HG03571 (cell line): ENCODE measurements around the gene ADIPOR2.
"Not testable (repeated sequence)": the region's sequence is repeated elsewhere in the genome, so short reads cannot be mapped to it uniquely, and the experiment has no call there.

Source experiments
- ATAC-seq: cut with Tn5 transposase; IDR thresholded peaks from one replicate; pipeline ENCODE4 v1.9.1; 2021; ENCODE audit not compliant: unreplicated experiment

ADIPOR2 gene

GRCh38 chr12:1810201-1810930, 119.5 kb downstream of the ADIPOR2 start:
- ATAC-seq = no peak

- no peak for ATAC-seq
These were observed 120.0 kb downstream of the ADIPOR2 start for GRCh38 chr12:1810931-1811280.

GRCh38 chr12:1811281-1811947, 120.5 kb downstream of the ADIPOR2 start:
- ATAC-seq = no peak

GRCh38 chr12:1811948-1812291, 121.0 kb downstream of the ADIPOR2 start:
- no peak for ATAC-seq

- ATAC-seq = no peak
These were observed 121.9 kb downstream of the ADIPOR2 start for GRCh38 chr12:1812650-1813302.

GRCh38 chr12:1814266-1814665, 123.4 kb downstream of the ADIPOR2 start:
- no peak for ATAC-seq

GRCh38 chr12:1815108-1815507, 124.2 kb downstream of the ADIPOR2 start:
- ATAC-seq = no peak

- ATAC-seq = no peak
These were observed 125.2 kb downstream of the ADIPOR2 start for GRCh38 chr12:1815814-1816729.

- no peak for ATAC-seq
These were observed 126.0 kb downstream of the ADIPOR2 start for GRCh38 chr12:1816730-1817348.

GRCh38 chr12:1817928-1818327, 127.1 kb downstream of the ADIPOR2 start:
- ATAC-seq = not testable (repeated sequence)

- no peak for ATAC-seq
These were observed 128.2 kb downstream of the ADIPOR2 start for GRCh38 chr12:1819050-1819449.

GRCh38 chr12:1819571-1819970, 128.7 kb downstream of the ADIPOR2 start:
- ATAC-seq = no peak

GRCh38 chr12:1820191-1820895, 129.5 kb downstream of the ADIPOR2 start, which contains the start of gene LRTM2:
TSS of gene LRTM2 (plus strand) at chr12:1820565. CDS start at chr12:1828149, 7,584 bp downstream.
- ATAC-seq = no peak

GRCh38 chr12:1820896-1821291, 130.0 kb downstream of the ADIPOR2 start:
- ATAC-seq = no peak

- no peak for ATAC-seq
These were observed 130.9 kb downstream of the ADIPOR2 start for GRCh38 chr12:1821805-1822204.

- ATAC-seq = no peak
These were observed 131.8 kb downstream of the ADIPOR2 start for GRCh38 chr12:1822699-1823098.

GRCh38 chr12:1823237-1823636, 132.4 kb downstream of the ADIPOR2 start:
- no peak for ATAC-seq

- ATAC-seq = no peak
These were observed 134.7 kb downstream of the ADIPOR2 start for GRCh38 chr12:1825382-1826102.

- no peak for ATAC-seq
These were observed 135.5 kb downstream of the ADIPOR2 start for GRCh38 chr12:1826401-1826800.
